Measurements from ENCODE around the gene HNRNPF. TPM values are rescaled to one million over a fixed set of nuclear protein-coding genes. Genes with fewer than 3 reads are reported as not detected.
"Not testable (repeated sequence)": the region's sequence is repeated elsewhere in the genome, so short reads cannot be mapped to it uniquely, and the experiment has no call there.

The HNRNPF gene
- total RNA-seq, 1 experiment from 2014 or later: 423 TPM

DNA sequence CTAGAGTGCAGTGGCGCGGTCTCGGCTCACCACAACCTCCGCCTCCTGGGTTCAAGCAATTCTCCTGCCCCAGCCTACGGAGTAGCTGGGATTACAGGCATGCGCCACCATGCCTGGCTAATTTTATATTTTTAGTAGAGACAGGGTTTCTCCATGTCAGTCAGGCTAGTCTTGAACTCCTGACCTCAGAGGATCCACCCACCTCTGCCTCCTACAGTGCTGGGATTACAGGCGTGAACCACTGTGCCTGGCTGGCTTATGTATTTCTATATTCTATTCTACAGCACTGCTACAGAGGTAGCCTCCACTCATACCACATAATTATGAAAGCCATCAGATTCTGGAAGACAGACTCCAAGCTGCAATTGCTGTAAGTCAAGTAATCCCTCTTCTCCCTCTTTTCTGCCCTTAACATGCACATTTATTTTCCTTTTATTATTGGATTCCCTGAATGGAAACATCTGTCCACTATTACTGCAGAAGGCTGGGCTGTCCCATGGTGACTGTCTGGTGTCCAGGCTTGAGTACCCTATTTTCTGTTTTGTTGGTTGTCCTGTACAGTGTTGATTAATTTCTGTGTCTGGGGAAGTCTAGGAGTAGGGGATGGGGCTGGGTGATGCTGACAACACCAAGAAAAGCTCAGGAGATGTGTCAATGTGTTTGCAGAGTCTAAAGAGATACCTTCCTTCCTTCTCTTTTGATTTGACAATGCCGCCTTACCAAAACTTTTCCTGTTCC lies 22.1 kb upstream of the HNRNPF start:
- H3K27me3 ChIP-seq (replicated peaks; ENCODE audit: control insufficient read depth, insufficient read depth, low read length): no peaks in the 10 kb centered on the region
- DNase-seq: no peak
- no peaks in the 10 kb centered on the region for H3K27me3 Mint-ChIP-seq (ENCODE audit: insufficient read depth, unreplicated experiment)
- H3K4me1 ChIP-seq: peaks cover 5% of the 10 kb centered on the region; the same call in 1 of the 2 replicates
- TF ChIP-seq, protein P1, sequence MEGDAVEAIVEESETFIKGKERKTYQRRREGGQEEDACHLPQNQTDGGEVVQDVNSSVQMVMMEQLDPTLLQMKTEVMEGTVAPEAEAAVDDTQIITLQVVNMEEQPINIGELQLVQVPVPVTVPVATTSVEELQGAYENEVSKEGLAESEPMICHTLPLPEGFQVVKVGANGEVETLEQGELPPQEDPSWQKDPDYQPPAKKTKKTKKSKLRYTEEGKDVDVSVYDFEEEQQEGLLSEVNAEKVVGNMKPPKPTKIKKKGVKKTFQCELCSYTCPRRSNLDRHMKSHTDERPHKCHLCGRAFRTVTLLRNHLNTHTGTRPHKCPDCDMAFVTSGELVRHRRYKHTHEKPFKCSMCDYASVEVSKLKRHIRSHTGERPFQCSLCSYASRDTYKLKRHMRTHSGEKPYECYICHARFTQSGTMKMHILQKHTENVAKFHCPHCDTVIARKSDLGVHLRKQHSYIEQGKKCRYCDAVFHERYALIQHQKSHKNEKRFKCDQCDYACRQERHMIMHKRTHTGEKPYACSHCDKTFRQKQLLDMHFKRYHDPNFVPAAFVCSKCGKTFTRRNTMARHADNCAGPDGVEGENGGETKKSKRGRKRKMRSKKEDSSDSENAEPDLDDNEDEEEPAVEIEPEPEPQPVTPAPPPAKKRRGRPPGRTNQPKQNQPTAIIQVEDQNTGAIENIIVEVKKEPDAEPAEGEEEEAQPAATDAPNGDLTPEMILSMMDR (IDR thresholded peaks at IDR 0.05; ENCODE audit: insufficient read depth in 1 of 2, low read depth in 1 of 2, low read length in 1 of 2, severe bottlenecking in 1 of 2, unreplicated experiment in 1 of 2): no peak
- no peaks in the 10 kb centered on the region for H3K36me3 ChIP-seq (ENCODE audit: control insufficient read depth, insufficient read depth, low read length)
- no peaks in the 10 kb centered on the region for H3K4me1 Mint-ChIP-seq (ENCODE audit: low read depth, unreplicated experiment)
- H3K4me3 Mint-ChIP-seq (ENCODE audit: unreplicated experiment): no peak overlapping the region
- no peaks in the 10 kb centered on the region for H3K9me3 ChIP-seq
- no peaks in the 10 kb centered on the region for H3K9me3 Mint-ChIP-seq (ENCODE audit: unreplicated experiment)
- H3K27ac Mint-ChIP-seq (ENCODE audit: unreplicated experiment): no peak overlapping the region
- intact Hi-C loops (cut with micrococcal nuclease; ENCODE audit: unreplicated experiment): no loop called here
- peaks cover 2% of the 10 kb centered on the region for H3K36me3 Mint-ChIP-seq (ENCODE audit: insufficient read depth, unreplicated experiment)
- no peak overlapping the region for H3K4me3 ChIP-seq (ENCODE audit: low read depth, low read length)
- CTCF ChIA-PET: interaction anchor here (1.0 kb wide), 1 partner anchor 12 kb away, joined by 3 read pairs; no protein-coding TSS in a partner anchor
- no TSS peak for BruUV-seq (replicated peaks)
- POLR2A ChIA-PET: interaction anchor here (0.6 kb wide), 1 partner anchor 50 kb away, joined by 11 read pairs; no protein-coding TSS in a partner anchor

- no peak for DNase-seq
- intact Hi-C loops (cut with micrococcal nuclease; ENCODE audit: unreplicated experiment): no loop called here
- no TSS peak for BruUV-seq (replicated peaks)
- Histone ChIP-seq H3K27me3 (replicated peaks; ENCODE audit: control insufficient read depth, insufficient read depth, low read length) (no peaks in the 10 kb centered on the region), H3K9me3 (no peaks in the 10 kb centered on the region), H3K36me3 (ENCODE audit: control insufficient read depth, insufficient read depth, low read length) (no peaks in the 10 kb centered on the region), H3K4me3 (ENCODE audit: low read depth, low read length) (no peak overlapping the region), H3K4me1 (no peaks in the 10 kb centered on the region)
- Mint-ChIP-seq H3K9me3 (ENCODE audit: unreplicated experiment) (no peaks in the 10 kb centered on the region), H3K4me3 (ENCODE audit: unreplicated experiment) (no peak overlapping the region), H3K4me1 (ENCODE audit: low read depth, unreplicated experiment) (no peaks in the 10 kb centered on the region), H3K27ac (ENCODE audit: unreplicated experiment) (no peak overlapping the region), H3K36me3 (ENCODE audit: insufficient read depth, unreplicated experiment) (peaks cover 1% of the 10 kb centered on the region), H3K27me3 (ENCODE audit: insufficient read depth, unreplicated experiment) (no peaks in the 10 kb centered on the region)
- TF ChIP-seq, protein P1 (IDR thresholded peaks at IDR 0.05; ENCODE audit: insufficient read depth in 1 of 2, low read depth in 1 of 2, low read length in 1 of 2, severe bottlenecking in 1 of 2, unreplicated experiment in 1 of 2): no peak
- CTCF ChIA-PET: interaction anchor here (1.2 kb wide), 1 partner anchor 20 kb away, joined by 3 read pairs; no protein-coding TSS in a partner anchor
- POLR2A ChIA-PET: interaction anchor here (1.4 kb wide), 1 partner anchor 18 kb away, joined by 3 read pairs; the partner anchor contains the start of gene HNRNPF
These were observed 18.3 kb upstream of the HNRNPF start for GRCh38 chr10:43427166-43427825.

- intact Hi-C loops (cut with micrococcal nuclease; ENCODE audit: unreplicated experiment); POLR2A ChIA-PET; H3K4me3 ChIP-seq (ENCODE audit: low read depth, low read length); H3K4me1 Mint-ChIP-seq (ENCODE audit: low read depth, unreplicated experiment); H3K9me3 ChIP-seq; DNase-seq; CTCF ChIA-PET; H3K36me3 Mint-ChIP-seq (ENCODE audit: insufficient read depth, unreplicated experiment); H3K4me1 ChIP-seq; H3K27ac Mint-ChIP-seq (ENCODE audit: unreplicated experiment); H3K9me3 Mint-ChIP-seq (ENCODE audit: unreplicated experiment); H3K27me3 Mint-ChIP-seq (ENCODE audit: insufficient read depth, unreplicated experiment); H3K27me3 ChIP-seq (replicated peaks; ENCODE audit: control insufficient read depth, insufficient read depth, low read length); H3K4me3 Mint-ChIP-seq (ENCODE audit: unreplicated experiment); H3K36me3 ChIP-seq (ENCODE audit: control insufficient read depth, insufficient read depth, low read length); BruUV-seq (replicated peaks): not testable (repeated sequence)
These were observed 17.5 kb upstream of the HNRNPF start for GRCh38 chr10:43426476-43426875.
